GM20431 (cell line): ENCODE data around the gene DNAJC18.
"Not testable (repeated sequence)": the region's sequence is repeated elsewhere in the genome, so short reads cannot be mapped to it uniquely, and the experiment has no call there.

ENCODE experiments used
- in situ Hi-C: fragments of 300-500 bp; cut with MseI, MboI; formaldehyde crosslinking; loops from one replicate; pipeline ENCODE4 v1.15.0; 2020; ENCODE audit warnings: low sequenced_read_pairs; ENCODE audit not compliant: unreplicated experiment

Gene DNAJC18

DNA sequence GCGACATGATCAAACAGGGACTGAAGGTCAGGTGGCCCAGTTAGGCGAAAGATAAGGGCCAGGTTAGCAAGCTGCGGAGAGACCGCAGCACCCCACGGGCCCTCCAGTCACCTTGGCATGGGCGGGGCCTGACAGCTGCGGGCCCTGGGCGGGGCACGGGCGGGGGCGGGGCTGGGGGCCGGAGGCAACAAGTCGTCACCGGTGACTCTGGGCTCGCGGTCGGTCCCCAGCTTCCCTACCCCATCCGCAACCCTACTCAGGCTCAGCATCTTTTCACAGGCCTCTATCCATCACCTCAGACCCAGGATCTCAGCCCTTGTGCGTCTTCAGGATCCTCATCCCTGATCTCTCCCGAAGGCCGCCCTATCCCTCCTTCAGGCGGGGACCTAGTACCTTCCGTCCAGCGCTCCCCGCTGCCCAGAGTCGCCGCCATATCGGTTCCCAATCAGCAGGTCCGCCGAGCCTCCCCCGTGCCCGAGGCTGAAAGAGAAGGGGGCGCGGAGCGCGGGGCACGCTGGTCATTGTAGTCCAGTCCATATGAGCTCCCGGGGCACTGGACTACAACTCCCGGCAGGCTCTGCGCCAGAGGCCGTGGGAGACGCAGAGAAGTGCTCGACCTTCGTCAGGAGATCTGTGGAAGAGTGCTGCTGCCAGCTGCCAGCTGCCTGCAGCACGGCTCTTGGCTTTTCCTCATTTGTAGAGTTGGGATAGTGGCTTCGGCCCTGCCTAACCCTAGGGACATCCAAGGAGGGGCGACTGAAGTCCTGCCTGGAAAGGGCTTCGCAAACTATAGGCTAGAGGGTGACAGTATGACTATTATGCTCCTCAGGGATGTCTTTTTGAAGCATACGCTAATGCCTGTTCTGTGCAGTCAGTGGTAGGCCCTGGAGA, at the start of gene DNAJC18:
DNAJC18 (minus strand) TSS at position 513 of the 891 bp plus-strand sequence; CDS start at position 433, 80 bp downstream.
- in situ Hi-C loops = no loop called here

- in situ Hi-C loops = no loop called here
Measured at GRCh38 chr5:139488260-139488659, 48.9 kb upstream of the DNAJC18 start.

DNA sequence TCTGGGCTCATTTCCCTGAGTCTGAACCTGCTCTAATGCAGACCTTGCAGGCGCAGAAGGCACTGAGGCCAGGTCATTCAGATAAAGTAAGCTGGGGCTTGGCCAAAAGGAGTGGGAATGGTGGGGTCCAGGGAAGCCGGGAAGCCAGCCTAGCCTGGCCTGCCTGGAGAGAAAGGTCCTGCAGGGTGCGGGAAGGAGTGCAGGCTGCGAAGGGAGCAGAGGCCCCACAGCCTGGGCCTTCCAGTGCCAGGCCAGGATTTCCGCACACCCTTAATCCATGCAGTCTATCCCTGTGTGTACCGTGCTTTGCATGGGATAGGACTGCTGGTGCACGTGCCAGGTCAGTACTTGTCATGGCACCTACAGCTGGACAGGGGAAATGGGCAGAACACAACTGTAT, 46.9 kb upstream of the DNAJC18 start:
- in situ Hi-C loops = no loop called here

DNA sequence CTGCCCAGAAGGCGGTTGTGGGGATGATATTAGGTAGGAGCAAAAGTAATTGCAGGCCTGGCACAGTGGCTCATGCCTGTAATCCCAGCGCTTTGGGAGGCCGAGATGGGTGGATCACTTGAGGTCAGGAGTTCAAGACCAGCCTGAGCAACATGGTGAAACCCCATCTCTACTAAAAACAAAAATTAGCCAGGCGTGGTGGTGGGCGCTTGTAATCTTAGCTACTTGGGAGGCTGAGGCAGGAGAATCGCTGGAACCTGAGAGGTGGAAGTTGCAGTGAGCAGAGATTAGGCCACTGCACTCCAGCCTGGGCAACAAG, 43.5 kb upstream of the DNAJC18 start:
- in situ Hi-C loops = not testable (repeated sequence)

DNA sequence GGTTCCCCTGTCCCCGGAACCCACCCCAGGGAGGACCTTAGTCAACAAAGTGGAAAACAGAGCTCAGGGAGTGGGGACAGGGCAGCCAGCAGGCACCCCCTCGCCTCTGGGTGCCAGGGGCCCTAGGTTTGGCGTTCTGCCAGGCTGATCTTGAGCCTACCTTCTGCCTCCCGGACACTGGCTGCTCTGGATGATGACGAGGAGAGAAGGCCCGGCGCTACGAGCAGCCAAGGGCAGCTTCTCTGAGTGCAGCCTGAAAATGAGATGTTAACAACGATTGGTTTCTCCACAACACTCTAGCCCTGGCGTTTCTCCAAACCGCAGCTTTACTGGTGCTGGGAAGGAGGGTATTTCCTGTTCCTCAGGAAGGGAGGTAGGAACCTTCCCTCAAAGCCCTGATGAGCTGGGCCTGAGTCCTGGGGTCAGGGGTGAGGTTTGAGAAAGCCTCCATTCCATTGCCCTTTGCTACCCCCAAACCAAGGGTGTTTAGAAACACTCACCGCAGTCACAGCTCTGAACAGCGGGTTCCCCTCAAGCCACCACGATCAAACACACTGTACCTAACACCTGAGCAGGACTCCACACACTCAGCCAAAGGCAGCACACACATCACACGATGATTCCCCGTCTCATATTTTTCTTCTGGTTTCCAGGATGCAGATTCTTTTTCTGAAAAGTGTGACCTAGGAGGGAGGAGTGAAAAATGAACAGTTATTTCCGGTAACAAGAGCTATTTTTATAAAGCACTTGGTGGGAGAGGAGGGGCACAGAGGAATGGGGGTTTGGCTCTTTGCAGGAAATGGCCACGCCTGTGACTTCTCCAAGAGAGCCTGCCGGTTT, 42.9 kb upstream of the DNAJC18 start, which contains the start of gene STING1:
STING1 (minus strand) TSS at position 709 of the 840 bp plus-strand sequence. CDS start 1,054 bp downstream, outside the sequence.
- in situ Hi-C loops = no loop called here

DNA sequence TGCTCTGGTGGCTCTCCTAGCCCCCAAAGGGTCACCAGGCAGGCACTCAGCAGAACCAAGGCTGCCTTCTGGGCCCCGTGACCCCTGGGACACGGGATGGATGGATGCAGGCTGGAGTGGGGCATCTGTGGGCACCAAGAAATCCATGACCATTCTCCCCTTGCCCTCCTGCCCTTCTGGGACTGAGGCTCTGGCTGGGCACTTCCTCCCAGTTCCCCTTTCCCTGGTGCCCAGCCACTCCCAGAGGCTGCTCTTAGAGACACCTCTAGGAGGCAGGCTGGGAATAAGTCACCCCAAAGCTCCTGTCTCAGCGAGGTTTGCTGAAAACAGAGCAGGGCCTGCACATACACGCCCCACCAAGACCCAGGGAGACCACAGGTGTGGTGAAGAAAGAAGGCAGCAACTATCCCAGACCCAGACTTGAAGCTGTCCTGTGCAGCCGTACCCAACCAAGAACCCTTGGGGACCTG, 42.3 kb upstream of the DNAJC18 start:
- in situ Hi-C loops = no loop called here

DNA sequence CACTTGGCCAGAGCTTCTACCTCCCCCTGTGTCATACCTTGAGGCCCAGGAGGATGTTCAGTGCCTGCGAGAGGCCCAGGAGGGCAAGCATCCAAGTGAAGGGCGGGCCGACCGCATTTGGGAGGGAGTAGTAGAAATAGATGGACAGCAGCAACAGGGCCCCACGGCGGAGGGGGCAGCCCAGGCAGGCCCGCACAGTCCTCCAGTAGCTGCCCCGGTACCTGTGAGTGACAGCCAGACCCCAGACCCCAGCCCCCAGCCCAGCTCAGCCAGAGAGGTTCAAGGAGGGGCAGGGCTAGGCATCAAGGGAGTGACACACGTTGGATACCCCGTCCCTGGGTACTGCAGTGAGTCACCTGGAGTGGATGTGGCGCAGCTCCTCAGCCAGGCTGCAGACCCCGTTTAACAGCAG, 41.8 kb upstream of the DNAJC18 start:
- in situ Hi-C loops = no loop called here

DNA sequence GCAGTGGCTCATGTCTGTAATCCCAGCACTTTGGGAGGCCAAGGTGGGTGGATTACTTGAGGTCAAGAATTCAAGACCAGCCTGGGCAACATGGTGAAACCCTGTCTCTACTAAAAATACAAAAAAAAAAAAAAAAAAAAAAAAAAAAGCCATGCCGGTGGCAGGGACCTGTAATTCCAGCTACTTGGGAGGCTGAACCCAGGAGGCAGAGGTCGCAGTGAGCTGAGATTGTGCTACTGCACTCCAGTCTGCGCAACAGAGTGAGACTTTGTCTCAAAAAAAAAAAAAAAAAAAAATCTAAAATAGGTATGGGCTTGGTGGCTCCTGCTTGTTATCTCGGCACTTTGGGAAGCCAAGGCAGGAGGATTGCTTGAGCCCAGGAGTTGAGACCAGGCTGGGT, 40.4 kb upstream of the DNAJC18 start:
- in situ Hi-C loops = not testable (repeated sequence)

- in situ Hi-C loops = not testable (repeated sequence)
Measured at GRCh38 chr5:139478657-139479423, 39.5 kb upstream of the DNAJC18 start.

DNA sequence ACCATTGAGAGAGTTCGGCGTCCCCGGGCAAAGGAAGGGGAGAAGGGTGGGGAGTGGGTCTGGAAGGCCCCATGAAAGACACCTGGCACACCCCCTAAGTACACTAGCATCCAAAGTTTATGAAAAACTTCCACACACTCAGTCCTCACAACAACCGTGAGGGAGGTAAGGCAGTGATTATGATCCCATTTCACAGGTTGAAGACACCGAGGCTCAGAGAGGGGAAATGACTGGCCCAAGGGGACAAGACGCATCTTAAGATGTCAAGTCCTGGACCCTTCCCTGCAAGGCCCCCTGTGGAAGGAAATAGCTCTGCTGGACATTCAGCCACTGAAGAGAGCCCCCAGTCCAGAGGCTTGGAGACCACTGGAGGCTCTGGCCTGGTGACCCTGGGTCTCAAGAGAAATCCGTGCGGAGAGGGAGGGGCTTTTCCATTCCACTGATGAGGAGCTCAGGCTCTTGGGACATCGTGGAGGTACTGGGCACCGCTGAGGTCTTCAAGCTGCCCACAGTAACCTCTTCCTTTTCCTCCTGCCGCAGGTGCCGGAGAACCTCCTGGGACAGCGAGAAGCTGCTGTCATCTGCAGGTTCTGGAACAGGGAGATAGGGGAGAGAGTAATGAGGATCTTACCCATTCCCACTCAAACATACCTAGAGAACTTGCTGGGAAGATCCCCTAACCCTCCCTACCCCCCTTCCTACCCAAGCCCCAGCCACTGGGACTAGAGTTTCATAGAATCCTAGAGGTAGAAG, 36.7 kb upstream of the DNAJC18 start:
- in situ Hi-C loops = no loop called here

DNA sequence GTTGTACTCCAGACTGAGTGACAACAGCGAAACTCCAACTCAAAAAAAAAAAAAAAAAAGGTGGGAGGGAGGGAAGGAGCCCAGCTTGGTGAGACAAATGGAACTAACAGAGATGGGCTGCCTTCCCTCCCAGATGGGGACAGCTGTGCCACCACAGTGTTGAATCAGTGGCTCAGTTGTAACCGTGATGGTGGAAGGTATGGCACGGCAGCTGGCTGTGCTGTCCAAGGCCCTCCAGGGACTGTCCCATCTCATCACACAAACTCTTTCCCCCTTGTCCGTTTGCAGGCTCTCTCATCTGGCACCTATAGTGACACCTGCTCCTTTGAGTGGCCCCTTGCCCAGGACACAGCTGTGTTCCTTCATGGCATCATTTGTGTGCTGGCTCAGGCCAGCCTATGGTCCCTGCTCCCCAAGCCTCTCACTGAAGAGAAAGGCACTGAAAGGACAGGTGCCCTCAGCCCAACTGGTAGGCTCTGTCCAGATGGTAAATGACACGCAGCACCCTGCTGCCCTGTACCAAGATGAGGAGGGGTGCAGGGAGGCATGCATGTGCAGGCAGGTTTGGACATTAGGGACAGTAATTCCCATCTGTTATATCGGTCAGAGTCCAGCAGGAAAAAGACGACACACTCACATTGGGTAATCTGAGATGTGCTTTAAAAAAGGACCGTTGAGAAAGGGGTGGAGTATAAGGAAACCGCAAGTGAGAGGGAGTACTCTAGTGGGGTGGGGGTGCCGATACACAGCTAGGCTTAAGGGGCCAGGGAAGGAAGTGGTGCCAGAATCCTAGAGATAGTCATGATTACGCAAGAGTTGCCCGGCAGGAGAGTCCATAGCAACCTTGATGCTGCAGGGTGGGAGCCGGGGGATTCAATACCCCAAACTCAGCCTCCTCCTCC, 35.8 kb upstream of the DNAJC18 start:
- in situ Hi-C loops = no loop called here

DNA sequence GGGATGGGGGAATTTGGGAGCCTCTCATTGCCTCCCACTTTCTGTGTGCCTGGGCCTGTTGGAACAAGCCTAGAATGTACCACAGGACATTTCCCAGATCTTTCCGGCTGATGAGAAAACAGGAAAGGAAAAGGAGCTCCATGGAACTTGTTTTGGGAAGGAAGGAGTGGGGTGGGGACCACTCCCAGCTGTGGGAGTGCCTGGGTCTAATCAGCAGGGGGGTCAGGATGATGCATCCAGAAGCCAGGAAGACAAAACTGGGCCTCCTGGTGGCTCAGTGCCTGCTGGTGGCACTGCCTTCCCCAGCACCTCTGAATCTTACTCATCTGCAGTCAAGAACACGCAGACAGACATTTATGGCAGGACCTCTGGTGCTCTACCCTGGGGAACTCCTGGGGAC, 34.2 kb upstream of the DNAJC18 start:
- in situ Hi-C loops = no loop called here

GRCh38 chr5:139473105-139473504, 33.8 kb upstream of the DNAJC18 start:
- in situ Hi-C loops = no loop called here

GRCh38 chr5:139472386-139473030, 33.2 kb upstream of the DNAJC18 start:
- in situ Hi-C loops = no loop called here

DNA sequence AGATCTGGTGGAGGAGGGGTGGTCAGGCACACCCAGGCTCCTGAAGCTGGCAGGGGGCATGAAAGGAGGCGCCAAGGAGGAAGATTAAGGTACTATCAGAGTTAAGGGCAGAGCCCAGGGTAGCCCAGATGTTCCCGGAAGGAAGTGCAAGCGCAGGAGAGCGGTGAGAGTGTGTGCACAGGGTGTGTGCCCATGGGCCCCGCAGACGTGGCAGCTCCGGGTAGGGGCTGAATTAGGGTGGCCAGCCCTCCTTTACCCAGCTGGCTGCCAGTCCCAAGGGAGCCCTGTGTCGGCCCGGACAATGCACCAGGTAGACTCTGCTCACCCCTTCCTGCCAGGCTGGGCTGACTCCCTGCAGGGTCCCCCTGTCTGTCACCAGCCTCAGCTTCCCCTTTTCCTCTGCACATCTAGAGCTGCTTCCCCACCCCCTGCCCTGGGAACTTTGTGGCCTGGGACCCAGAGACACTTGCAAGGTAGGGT, 31.5 kb upstream of the DNAJC18 start, which contains the start of gene SMIM33:
SMIM33 (plus strand) TSS at position 184 of the 480 bp plus-strand sequence; CDS start at position 302, 118 bp downstream.
- in situ Hi-C loops = no loop called here

GRCh38 chr5:139468421-139468931, 29.2 kb upstream of the DNAJC18 start:
- in situ Hi-C loops = no loop called here

DNA sequence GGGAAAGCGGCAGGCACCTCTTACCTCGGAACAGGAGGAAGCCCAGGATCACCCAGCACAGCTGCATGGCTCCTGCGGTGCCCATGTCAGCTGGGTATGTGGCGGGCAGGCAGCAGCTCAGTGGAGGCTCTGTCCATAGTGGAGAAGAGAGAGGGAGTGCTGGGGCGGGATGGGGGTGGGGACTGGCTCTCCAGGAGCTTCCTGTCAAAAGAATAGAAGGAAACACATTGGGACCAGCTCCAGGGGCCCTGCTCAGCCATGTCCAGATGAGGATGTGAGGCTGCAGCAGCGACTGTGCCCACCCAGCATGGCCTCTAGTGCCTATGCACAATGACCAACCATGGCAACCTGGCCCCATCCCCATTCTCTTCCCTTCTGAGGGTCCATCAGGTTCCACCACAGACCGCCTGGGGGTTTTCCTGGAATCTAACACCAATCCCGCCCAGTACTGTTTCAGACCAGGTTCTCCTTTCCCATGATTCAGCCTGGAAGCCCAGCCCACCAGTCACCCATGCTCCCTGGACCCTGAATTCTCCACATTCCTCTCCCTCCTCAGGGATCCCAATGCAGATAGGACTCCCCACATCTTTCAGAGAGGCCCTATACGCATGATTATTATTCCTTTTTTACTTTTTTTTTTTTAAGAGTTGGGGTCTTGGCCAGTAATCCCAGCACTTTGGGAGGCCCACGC, 23.4 kb upstream of the DNAJC18 start, which contains the start of gene ECSCR:
ECSCR (minus strand) TSS at position 158 of the 691 bp plus-strand sequence; CDS start at position 85, 73 bp downstream.
- in situ Hi-C loops = no loop called here
